Activated CD4-positive, alpha-beta T cell treated with anti-CD3 and anti-CD28 coated beads, Interleukin-2, Interleukin-6, amounts not matched to agents 100 ng/mL and 50 ng/mL, durations not matched to agents 16 hours and 8 hours (primary cell): Measurements from ENCODE around the gene CERS6.
A peak's percentile ranks its signal among the peaks of the same experiment; 100 is the strongest.

Source experiments
- DNase-seq: peaks from one replicate; pipeline ENCODE4 v3.0.0-alpha.2; 2020

CERS6 gene

DNA sequence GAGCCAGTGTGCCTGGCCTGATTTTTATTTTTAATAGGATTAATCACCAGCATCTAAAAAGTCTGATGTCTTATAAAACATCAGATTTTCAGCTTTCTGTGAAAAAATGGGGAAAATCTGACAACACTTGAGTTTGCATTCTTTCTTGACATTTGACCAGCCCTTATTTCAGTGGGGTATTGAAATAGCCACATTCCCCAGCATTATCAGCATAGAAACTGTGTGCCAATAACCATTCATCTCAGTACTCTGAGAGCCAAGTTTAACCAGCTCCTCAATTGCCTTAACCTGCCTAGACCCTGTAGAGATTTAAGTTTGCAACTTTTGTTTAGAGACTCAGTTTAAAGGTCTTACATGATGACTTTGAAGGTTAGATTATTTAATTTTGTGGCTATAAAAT, 155.0 kb downstream of the CERS6 start:
- no peak for DNase-seq

DNA sequence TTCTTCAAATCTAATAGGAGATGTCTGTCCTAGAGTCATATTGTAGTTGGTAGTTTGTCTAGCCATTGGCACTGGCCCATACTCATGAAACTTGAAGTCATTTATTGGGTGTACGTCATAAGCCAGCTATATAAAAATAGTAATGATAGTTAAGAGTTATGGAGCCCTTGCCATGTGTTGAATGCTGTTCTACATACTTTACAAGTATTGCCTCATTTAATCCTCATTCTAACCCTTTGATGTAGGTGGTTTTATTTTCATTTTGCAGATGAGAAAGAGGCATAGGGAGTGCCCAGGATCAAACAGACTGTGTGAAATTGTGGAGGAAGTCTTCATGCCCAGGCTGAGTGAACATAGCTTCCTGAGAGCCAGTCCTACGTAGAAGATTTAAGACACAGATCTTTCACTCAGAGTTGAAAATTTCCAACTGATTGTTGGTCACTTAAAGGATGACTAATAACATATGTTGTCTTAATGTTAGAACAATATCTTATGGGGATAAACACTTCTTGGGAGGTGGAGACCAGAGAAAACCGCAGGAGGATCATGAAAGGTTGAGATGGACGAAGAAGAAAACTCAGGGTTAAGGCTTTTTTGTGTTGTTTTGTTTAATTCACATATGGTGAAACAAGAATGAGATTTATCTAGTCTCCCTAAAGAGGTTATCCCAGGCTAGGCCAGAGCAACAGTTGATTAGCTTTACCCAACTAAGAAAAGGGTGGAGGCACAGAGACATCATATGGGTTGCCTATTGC, 156.0 kb downstream of the CERS6 start:
- no peak for DNase-seq

DNA sequence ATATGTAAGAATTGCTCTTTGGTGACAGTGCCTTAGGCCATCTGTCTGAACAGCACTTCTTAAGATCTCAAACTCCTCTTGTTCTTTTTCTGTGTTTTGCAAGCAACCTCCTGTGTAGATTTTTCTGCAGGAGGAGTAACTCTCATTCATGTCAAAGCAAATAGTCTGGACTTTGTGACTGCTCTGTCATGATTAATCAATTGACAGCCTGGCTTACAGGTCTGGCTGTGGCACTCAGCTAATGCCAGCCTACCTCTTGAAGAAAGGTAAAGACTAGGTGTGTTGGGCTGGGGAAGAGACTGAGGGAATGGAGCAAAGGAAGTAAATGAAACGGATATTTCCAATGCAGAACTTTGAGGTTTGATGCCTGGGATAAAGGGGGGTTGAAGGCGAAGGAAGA, 156.6 kb downstream of the CERS6 start:
- no peak for DNase-seq

DNA sequence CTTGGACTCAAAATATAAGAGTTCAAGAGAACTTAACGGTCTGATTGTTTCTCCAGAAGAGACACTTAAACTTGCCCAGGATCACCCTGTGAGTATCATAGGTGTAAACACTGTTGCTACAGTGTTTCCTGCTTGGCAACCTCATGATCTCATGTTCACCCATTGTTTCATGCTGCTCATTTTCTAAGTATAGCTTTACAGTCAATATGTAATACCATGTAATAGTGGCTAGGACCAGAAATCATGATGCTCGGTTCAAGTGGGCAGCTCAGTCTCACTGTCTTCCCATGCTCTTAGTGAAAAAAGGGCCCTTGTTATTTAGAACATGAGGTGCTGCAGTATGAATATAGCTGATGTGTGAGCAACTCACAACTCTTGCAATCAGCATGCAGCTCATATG, 157.5 kb downstream of the CERS6 start:
- DNase-seq = no peak

DNA sequence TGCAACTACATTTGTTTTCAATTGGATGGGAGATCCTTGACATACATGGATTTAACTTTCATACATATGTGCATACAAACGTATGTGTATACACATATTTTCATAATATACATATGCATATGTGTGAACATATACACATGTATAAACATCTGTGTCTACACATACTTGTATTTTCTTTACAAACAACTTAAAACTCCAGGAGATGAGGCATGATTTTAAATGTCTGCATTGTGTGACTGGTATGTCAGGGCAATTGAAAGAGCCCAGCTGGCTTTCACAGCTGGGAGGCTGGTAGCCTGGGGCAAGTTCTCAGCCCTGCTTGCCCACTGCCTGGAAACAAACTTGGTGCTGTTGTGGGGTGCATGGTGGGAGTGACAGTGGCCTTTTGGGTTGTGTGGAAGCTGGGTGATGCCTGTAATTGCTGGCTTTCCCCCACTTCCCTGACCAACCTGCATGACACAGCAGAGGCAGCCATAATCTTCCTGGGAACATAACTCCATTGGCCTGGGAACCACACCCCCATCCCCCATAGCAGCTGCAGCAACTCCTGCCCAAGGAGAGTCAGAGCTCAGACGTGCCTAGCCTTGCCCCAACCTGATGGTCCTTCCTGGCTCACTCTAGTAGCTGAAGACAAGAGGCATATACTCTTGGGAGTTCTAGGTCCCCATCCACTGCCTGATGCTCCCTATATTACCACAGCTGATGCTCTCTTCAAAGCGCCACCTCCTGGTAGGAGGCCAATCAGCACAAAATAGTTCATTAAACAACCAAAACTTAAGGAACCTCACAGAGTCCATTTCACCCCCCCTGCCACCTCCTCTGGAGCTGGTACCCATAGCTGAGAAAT, 158.3 kb downstream of the CERS6 start:
- no peak for DNase-seq

DNA sequence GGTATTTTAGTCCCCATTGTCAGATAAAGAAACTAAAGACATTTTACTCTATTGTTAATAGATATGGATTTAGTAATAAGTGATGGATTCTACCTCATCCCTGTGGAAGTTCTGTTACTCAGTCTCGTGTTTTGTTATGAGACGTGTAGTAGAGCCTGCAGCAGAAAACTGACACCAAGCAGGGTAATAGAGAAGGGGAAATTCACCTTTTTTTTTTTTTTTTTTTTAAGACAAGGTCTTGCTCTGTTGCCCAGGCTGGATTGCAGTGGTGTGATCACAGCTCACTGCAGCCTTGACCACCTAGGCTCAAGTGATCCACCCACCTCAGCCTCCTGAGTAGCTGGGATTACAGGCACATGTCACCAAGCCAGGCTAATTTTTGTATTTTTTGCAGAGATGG, 164.5 kb downstream of the CERS6 start:
- no peak for DNase-seq

DNA sequence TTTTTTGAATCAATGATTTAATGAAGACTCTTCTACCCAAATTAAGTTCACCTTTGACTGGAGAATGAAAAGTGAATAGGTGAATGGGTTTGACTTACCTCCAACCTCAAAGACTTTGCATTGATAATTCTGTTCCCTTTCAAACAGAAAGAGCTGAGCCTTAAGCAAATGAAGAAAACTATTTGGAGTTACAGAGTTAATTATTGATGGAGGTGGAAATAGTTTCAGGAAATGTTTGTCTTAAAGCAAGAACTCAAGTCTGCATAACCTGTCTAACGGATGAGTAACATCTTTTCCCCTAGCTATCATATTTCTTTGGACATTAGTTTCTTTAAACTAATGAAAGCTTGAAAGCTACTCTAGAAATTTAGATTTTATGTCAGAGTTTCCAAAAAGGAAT, 166.5 kb downstream of the CERS6 start:
- DNase-seq = no peak

DNA sequence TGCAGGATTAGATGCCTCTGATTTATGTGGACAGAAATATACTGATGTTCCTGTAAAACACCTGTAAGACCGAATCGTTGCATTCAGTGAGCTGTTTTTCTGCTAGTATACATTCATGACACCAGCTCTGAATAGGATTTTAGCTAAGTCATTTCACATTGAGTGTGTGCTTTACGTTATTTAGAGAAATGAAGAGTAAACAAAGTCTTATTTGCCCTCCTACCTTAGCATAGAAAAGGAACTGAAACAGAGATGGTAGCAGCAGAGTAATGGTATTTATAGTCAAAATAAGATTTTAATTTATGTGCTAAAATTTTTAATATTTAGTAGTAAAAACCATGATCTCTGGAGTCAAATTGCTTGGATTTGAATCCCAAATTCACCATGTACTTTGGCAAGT, 168.0 kb downstream of the CERS6 start:
- no peak for DNase-seq

DNA sequence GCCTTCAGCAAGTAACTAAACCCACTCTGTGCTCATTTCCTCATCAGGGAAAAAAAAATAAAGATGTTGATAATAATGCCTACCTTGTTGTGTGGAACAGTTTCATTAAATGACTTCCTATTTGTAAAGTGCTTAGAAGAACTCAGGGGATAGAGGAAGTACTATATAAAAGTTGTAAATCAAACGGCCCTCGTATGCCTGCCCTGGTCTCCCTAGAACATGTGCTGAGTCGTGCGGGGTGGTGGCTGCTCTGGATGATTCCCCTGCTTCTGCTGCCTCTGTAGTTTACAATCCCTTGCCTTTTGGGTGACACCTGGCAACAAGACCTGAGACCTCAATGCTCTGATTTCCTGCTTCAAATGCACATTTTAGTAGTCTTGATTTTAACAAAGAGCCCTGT, 170.0 kb downstream of the CERS6 start:
- no peak for DNase-seq

DNA sequence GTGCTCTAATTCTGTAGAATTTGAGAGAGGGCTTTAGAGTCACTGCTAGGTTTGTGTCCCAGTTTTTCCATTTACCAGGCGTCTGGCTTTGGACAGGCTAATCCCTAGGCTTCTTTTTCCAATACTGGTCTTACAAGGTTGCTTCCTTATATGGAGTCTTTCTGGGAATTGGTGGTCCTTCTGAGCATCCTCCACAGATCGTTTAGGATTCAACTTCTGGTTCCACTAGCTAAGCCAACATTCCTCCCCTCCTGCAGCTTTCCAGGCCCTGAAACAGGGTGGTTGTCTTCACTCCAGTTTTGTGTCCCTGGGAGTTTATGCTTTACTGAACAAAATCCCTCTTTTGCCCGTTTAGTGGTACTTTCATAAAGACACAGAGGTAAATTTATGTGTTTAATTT, 170.6 kb downstream of the CERS6 start:
- DNase-seq = no peak

DNA sequence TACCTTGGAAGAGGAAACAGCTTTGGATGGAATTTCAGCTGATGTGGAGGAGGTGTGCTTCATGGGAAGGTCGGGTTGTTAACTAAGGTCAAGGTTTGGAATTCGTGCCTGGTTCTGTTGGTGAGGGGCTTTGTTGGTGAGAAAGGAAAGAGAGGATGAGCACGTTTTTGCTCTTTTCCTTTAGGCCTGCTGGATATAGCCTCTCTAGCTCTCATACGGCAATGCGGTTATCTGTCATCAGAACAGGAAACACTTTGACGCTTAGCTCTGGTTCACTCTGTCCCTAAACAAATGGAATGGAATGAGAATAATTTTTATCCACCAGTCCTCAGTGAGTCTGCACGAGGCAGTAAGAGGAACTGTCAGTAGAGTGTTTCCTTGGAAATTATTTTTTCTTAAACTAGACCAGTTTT, 176.6 kb downstream of the CERS6 start:
- DNase-seq = peak; percentile 2

DNA sequence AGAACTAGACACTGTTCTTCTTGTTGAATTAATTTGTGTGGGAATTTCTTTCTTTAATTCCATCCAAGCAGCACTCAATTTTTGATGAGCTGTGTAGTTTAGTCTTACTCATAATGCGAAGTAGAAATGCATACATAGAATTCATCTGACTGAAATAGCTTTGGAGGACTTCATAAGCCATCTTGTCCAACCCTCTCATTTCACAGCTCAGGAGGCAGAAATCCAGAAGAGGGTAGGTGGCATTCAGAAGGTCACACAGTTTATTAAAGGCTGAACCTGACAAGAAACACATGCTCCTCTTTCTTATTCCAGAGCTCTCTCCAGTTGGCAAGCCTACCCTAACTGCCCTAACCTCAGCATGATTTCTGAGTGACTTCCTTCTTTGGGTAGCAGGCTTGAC, 177.1 kb downstream of the CERS6 start:
- DNase-seq = peak; percentile 13

DNA sequence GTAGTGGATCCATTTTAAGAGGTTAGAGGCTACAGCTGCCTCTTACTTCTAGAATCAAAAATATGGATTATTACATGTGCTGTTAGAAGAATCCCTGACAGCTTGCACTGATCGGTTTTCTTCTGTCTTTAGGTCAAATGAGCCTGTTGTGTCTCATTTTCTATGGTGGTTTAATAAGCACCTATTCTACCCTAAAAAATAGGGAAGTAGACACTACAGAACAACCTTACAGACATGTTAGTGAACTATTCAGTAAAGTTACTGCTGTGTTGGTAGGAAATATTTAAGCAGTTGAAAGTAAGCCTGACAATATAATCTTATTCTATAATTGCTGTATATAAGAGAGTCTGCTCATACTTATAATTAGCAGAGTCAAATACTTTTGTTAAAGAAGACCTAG, 177.8 kb downstream of the CERS6 start:
- DNase-seq = no peak

DNA sequence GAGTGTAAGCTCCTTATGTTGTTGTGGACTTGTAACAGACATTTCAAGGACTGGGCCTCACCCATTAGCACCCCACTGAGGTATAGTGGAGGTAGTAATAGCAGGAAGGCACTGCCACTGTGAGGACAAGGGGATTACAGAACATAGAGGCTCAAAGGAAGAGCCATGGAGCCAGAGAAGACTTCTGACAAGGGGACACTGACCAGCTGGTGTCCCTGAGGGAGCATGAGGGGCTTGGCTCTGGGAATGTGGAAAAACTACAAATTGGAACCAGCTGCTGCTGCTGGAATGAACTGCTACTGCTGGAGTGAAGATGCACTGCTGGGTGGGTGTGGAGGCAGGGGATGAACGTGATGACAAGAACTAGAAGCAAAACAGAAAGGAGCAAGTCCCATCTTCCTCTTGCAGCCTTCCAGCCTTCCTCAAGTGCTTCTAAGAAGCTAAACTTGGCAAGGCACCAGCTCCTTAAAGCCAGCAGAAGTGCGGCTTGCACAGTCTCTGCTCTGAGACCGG, 179.0 kb downstream of the CERS6 start:
- DNase-seq = no peak

DNA sequence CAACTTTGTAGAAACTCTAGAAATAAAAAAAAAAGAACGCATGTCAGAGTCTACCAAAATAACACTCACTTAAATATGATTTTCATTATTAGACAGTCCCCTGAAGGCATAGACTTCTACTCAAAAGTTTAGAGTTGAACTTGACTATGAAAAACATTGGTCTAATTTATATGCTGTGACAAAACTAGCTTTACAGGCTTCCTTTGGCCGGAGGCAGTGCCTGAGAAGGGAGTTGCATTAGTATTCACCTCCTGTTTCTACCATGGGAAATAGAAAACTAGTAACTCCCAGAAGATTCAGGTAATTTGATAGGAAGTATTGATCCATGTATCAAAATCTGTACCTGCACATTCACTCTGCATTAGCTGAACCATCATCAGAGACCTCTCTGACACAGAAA, 182.9 kb downstream of the CERS6 start:
- no peak for DNase-seq

DNA sequence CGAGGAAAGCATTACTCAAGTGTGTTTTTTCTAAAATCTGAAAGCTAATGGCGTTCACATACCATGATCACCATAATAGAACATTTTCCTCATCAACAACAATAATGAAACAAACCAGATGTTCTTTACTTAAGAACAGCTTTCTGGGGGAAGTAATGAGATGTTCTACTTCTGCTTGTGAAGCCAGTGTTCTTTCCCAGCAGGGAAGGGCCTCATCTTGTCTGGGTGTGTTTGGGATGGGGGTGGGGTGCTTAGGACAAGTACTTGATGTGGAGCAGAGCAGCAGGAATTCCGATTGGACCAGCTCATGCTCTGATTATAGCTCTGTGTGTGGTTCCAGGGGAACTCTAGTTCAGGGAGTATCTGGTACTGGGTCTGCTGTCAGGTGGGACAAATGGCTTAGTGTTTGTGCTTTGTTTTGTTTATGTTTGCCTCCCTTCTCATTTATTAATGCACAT, 183.4 kb downstream of the CERS6 start:
- no peak for DNase-seq

DNA sequence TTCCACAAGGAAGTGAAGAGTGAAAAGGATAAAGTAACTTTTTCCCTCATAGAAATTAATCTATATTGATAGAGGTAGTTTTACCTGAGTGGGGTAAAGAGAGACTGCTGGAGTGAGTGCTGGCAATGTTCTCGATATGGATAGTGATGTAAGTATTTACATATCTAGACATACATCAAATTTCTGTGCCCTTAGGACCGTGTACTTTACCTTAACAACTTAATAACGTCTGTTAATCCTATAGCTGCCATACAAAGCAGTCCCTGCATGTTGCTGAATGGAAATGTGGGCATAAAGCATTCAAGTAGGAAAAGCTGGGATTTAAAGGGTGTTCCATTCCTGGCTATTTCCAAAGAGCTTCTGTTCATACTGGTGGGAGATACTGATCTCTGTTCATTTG, 184.0 kb downstream of the CERS6 start:
- DNase-seq = no peak

DNA sequence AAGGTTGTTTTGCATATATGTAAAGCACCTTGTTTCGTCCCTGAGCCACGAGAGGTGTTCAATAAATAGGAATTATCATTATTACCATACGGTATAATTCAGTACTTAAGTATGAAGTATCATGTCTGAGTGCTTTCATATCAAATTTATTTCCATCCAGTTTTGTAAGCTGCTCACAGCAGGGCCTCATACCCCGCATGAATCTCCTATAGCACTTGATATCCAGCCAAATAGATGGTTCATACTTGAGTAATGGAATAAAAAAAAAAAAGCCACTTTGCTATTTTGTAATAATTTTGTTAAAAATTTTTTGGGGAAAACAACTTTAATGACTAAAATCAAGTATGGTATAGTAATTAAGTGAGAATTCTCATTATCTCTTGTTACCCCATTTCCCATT, 185.6 kb downstream of the CERS6 start:
- DNase-seq = no peak

DNA sequence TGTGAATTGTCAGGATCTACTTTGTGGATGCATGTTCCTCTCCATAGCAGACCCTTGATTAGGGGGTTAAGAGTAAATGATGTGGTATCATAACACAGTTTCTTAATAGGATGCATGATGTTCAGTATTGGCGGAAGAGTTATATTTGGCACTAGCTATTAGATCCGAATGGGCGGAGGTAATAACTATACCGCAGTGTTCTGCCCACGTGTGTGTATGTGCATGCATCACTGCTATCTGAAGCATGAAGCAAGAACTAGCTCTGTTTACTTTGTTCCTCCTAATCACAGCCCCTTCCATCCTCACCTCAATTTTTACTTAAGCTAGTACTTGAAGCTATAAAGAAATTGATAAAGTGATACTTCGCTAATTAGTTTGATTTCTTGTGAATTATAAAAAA, 186.8 kb downstream of the CERS6 start:
- no peak for DNase-seq

DNA sequence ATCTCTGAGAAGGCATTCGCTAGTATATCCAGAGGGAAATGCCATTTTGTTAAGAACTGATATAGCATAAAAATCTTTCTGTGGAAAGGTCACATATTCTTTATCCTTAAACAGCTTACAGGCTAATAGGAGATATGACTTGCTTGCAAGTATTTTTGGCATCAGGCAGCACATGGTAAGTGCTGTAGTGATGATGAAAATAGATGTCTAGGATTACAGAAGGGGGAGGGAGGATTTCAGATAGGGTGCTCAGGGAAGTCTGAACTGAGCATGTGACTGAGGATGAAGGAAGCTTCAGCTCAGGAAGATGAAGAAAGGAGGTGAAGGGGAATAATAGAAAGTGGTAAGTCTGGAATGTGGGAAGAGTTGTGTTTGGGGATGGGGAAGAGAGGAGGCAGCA, 187.9 kb downstream of the CERS6 start:
- DNase-seq = no peak

DNA sequence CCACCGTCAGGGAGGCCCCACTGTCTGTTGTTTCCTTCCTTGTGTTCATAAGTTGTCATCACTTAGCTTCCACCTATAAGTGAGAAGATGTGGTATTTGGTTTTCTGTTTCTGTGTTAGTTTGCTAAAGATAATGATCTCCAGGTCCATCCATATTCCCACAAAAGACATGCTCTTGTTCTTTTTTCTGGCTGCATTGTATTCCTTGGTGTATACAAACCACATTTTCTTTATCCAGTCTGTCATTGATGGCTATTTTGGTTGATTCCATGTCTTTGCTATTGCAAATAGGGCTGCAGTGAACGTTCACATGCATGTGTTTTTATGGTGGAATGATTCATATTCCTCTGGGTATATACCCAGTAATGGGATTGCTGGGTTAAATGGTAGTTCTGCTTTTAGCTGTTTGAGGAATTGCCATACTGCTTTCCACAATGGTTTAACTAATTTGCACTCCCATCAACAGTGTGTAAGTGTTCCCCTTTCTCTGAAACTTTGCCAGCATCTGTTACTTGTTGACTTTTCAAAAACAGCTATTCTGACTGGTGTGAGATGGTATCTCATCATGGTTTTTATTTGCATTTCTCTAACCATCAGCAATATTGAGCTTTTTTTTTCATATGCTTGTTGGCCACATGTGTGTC, 189.7 kb downstream of the CERS6 start:
- DNase-seq = no peak

DNA sequence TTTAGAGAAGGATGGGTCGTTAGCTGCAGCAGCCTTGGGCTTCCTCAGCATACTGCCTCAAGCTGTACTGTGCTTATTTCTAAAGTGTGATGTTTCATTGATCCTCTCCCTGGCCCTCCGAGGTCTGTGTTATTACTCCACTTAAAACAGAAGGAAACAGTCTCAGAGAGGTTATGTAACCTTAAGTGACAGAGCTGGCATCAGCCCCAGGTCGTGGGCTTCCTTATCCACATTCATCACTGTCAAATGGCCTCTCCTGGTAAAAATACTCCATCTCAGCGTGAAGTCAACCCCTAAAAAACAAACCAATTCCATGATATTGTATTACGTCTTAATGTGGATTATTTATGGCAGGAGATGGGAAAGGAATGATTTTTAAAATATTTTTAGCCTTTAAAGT, 193.0 kb downstream of the CERS6 start:
- no peak for DNase-seq

DNA sequence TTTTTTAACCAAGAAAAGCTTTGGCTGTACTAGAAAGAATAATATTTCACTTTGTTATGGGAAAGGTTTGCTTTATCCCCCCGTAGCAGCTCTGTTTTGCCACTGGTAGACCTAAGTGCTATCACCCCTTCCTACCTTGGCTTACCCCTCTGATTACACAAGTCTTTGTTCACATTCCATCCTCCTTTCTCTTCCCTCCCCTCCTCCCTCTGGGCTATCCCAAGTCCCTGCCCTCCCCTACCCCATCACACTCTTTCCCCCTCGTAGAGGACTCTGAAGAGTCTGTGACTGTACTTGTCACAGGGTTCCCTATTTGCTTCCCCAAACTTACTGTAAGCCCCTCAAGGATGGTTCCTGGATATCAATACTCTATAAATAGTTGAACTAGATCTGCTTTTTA, 193.5 kb downstream of the CERS6 start:
- DNase-seq = no peak

DNA sequence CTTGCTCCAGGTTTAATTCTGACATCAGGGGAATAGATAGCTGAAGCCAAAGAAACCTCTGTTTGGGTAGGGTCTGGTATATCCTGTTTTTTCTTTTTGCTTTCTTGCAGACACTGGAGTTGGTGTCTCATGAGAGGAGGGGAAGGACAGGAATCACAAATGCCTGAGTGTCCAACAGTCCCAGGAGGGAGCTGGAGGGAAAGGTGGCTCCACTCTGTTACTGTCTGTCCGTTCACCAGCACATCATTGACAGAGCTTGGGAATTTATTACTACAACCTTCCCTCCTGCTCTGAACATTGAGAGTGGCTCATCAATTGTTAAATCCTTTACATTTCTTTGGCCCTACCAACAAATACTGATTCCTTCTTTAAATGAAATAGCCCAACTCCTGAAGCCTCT, 194.1 kb downstream of the CERS6 start:
- DNase-seq = no peak
